H1 (cell line): ENCODE results near the gene PUS3. TPM values are rescaled to one million over a fixed set of nuclear protein-coding genes. Genes with fewer than 3 reads are reported as not detected.

Experiments used
- HDAC2 ChIP-seq, 2 experiments: fragments of 300-600 bp in 1 of 2; sonication (generic) in 1 of 2; IDR thresholded peaks; 2 replicates each; pipeline ENCODE4 v1.6.1; 2011 to 2012; ENCODE audit warnings: low read depth in 2 of 2, low read length in 2 of 2, mild to moderate bottlenecking in 2 of 2, moderate library complexity in 2 of 2, borderline replicate concordance in 1 of 2, inconsistent platforms in 1 of 2
- POLR2AphosphoS5 ChIP-seq: IDR thresholded peaks from 2 replicates; pipeline ENCODE4 v1.6.1; 2011; ENCODE audit warnings: low read depth, low read length
- polyA plus RNA-seq, 7 experiments: library from polyadenylated mRNA; depleted of rRNA in 3 of 7; stranded (reverse) in 5 of 7; unstranded in 2 of 7; fragments of >200 nt in 5 of 7; fragments of 200-250 nt in 2 of 7; gene quantifications; 1 replicate in 5 of 7; 2 replicates in 1 of 7; 4 replicates in 1 of 7; pipeline versions ENCODE4 v1.2.1 to v1.2.3, GENCODE V29; 2011 to 2013; ENCODE audit warnings: missing spikeins in 2 of 7, mixed read lengths in 2 of 7
- total RNA-seq: library from RNA; stranded (reverse); fragmentation: NEBNext Ultra II Directional; extraction: Animal tissue kit (Norgen Biotek cat#: 25700); gene quantifications from 2 replicates; pipeline ENCODE4 v1.2.1, GENCODE V29; 2021
- TF ChIP-seq, protein P1 (sequence below): IDR thresholded peaks from 2 replicates; pipeline ENCODE4 v1.6.1; 2011; ENCODE audit warnings: low read length, improper control_type of control experiment

Gene PUS3
- total and polyA plus RNA-seq, 2 of the 8 experiments (the other 6 are each of a cell fraction or from before 2014, with no cell fraction given): 8.7 to 22.6 TPM

- TF ChIP-seq, protein P1, sequence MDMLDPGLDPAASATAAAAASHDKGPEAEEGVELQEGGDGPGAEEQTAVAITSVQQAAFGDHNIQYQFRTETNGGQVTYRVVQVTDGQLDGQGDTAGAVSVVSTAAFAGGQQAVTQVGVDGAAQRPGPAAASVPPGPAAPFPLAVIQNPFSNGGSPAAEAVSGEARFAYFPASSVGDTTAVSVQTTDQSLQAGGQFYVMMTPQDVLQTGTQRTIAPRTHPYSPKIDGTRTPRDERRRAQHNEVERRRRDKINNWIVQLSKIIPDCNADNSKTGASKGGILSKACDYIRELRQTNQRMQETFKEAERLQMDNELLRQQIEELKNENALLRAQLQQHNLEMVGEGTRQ: no peak
- TF ChIP-seq POLR2AphosphoS5 (no peak), HDAC2 (IDR thresholded peaks at IDR 0.05; ENCODE audit: borderline replicate concordance in 1 of 2, low read depth in 2 of 2, low read length in 2 of 2) (no peak)
- TF ChIP-seq, all 59 proteins: peak for 0
Measured at GRCh38 chr11:125925804-125926203, 22.8 kb upstream of the PUS3 start (continued).
